GM18907 (cell line): ENCODE measurements around the gene SH3TC1.

Source experiments
- ATAC-seq: cut with Tn5 transposase; IDR thresholded peaks from one replicate; pipeline ENCODE4 v1.9.1; 2021; ENCODE audit warnings: mild to moderate bottlenecking, moderate library complexity; ENCODE audit not compliant: unreplicated experiment

SH3TC1 gene

GRCh38 chr4:8258552-8259212 lies 59.6 kb downstream of the SH3TC1 start:
- ATAC-seq, result no peak

DNA sequence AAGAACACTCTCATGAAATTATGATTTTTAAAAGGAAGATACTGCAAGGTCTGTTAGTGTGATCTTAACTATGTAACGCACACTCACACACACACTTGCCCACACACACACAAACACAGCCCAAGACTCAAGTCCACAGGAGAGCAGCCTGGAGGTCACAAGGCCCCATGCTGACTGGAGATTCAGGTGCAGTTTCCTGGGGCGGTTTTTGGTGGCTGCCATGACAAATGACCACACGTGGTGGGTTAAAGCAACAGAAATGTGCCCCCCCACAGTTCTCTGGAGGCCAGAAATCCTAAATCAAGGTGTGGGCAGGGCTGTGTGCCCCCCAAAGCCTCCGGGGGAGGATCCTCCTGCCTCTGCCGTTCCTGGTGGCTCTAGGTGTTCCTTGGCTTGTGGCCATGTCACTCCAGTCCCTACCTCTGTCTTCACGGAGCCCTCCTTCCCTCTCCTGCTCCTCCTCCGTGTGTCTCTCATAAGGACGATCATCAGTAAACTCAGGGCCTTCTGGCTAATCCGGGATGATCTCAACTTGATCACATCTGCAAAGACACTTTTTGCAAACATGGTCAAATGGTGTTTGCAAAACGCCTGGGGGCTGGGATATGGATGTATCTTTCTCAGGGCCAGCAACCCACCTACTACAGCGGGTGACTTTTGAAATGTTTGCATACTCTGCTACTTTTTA lies 60.8 kb downstream of the SH3TC1 start:
- ATAC-seq, result no peak

DNA sequence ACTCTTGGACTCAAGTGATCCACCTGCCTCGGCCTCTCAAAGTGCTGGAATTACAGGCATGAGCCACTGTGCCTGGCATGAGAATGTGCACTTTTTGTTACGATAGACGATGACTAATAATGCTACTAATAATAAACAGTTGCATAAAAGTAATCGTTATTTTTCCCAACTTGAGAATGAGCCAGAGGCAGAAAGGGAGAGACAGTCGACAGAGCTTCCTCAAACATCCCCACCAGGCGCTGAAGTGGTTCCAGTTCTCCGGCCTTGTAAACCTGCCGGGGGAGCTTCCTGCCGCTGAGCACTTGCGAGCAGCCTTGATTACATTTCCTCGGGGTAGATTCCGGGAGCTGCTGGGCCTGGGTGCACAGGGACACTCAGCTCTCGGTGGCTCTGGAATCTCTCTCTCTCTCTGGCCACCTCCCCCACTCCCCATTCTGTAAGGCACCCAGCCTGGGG lies 61.6 kb downstream of the SH3TC1 start:
- no peak for ATAC-seq

GRCh38 chr4:8261851-8262535 lies 62.9 kb downstream of the SH3TC1 start:
- ATAC-seq, result no peak

DNA sequence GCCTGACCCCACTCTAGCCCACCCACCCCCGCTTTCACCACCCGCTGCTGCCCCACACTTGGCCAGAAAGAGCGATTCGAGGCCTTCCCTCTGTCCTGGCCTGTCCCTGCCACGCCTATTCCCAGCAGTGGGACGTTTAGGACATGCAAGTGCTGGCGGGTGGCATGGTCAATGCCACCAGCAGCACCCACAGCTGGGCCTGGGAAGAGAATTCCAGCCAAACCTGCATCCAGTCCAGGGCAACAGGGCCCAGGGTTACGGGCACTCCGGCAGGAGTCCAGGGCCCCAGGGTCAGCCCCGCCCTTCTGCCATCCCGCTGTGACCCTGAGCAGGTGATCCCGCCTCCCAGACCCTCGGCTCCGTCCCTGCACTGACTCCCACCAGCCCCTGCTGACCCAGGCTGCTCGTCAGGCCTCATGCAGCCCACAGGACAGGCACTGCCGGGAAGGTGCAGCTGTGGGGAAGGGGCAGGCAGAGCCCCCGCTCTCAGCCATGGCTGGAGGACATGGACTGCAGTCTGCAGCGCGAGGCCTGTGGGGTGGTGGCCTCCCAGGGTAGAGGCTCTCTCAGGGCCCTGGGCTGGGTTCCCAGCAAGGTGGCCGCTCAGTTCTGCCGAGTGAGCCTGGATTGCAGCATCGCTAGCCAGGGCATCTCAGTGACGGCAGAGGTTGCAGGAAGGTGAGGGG lies 63.7 kb downstream of the SH3TC1 start:
- no peak for ATAC-seq

- no peak for ATAC-seq
Measured at GRCh38 chr4:8263397-8263796, 64.3 kb downstream of the SH3TC1 start.

DNA sequence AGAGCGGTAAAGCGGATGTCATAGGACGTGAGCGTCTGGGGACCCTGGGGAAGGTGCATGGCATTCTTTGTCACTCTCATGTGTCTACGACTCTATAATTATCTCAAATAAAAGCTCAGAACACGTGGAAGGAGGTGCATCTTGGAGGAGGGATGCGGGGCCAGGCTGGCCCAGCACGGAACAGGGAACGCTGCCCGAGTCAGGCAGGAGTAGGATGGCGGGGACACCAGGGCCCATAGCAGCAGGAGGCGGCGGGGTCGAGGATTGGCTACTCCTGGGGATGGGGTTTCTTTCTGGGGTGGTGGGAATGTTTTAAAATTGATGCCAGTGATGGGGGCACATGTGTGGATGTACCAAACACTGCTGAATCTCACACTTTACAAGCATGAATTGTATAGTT lies 65.0 kb downstream of the SH3TC1 start:
- no peak for ATAC-seq

- ATAC-seq, result no peak
Measured at GRCh38 chr4:8265171-8265929, 66.3 kb downstream of the SH3TC1 start.

DNA sequence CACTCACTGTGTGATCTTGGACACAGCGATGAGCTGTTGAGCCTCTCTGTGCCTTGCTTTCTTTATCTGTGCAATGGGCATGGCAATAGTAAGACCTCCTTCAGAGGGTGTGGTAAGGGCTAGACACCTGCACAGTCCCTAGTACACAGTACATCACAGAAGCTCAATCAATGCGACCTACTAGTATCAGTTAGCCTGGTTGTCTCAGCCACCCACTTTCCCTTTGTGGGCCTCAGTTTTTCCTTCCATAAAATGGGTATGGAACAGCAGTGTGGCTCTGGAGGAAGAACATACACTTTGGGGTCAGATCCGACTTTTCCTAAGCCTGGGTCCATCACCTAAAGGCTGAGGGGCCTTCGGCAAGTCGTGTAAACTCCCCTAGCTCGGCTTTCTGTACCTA lies 67.0 kb downstream of the SH3TC1 start:
- ATAC-seq, result no peak

- no peak for ATAC-seq
Measured at GRCh38 chr4:8266508-8266907, 67.4 kb downstream of the SH3TC1 start.

DNA sequence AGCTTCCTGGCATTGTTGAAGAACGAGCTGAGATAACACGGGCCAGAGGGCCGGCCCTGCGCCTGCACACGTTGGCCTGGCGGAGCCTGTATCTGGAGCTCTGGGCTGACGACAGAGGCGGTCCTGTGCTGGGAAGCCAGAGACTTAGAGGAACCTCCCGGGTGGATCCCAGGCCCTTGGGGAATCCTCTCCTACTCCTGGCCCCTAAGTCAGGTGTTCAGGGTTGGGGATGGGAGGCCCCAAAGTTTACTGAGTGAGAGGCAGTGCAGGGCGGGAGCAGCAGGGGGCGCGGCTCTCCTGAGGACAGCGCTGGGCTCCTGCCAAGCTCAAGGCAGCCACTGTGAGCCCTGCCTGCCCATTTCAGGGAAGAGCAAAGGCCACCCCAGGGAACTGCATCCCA lies 68.0 kb downstream of the SH3TC1 start:
- ATAC-seq, result no peak

GRCh38 chr4:8268211-8268610 lies 69.1 kb downstream of the SH3TC1 start:
- ATAC-seq, result no peak

DNA sequence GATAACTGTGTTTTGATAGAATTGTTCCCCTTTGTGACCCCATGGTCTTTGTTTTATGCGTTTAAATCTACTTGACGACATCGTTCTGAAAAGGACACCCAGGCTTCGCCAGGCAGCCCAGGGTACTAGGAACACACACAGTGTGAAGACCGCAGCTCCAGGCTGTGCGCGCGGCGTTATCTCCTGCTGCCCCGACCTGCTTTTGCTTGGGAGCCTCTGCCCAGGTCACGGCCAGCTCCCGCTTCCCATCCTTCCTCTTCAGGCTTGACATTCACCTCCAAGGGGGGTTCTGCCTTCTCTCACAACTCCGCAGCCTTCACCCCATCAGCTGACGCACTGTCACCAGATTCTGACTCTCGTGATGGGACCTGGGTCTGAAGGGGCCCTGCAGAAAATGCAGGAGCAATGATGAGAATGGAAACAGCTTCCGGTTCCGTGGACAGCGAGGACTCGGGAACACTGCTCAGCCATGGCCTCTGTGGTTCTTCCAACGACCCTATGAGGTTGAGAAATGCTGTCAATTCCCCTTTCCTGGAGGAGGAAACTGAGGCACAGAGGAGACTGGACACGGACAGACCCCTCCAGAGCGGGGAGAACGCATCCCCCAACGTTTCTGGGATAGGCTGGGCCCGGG lies 69.9 kb downstream of the SH3TC1 start:
- no peak for ATAC-seq

DNA sequence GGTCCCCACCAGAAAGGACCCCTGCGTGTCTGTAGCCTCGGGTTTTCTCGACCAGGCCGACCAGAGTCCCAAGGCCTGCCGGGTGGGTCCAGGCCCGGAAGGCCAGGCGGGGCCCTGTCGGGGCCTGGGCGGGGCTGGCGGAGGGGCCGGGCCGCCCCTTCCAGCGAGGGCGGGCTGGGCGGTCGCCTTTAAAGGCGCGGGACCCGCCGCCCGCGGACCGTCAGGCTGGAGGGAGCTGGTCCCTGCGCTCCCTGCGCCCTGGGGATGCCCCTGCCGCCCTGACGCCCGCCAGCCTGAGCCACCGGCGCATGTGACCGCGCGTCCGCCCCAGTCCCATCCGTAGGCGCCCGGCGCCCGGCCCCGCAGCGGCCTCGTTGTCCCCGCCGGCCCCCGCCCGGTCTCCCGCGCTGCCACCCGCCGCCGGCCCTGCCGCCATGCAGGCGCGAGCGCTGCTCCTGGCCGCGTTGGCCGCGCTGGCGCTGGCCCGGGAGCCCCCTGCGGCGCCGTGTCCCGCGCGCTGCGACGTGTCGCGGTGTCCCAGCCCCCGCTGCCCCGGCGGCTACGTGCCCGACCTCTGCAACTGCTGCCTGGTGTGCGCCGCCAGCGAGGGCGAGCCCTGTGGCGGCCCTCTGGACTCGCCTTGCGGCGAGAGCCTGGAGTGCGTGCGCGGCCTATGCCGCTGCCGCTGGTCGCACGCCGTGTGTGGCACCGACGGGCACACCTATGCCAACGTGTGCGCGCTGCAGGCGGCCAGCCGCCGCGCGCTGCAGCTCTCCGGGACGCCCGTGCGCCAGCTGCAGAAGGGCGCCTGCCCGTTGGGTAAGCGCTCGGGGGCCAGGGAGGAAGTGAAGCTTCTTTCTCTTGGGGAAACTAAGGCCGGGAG lies 70.7 kb downstream of the SH3TC1 start, which contains the start of gene HTRA3:
HTRA3 (plus strand) TSS at position 220 of the 883 bp plus-strand sequence; CDS start at position 435, 215 bp downstream.
- no peak for ATAC-seq

DNA sequence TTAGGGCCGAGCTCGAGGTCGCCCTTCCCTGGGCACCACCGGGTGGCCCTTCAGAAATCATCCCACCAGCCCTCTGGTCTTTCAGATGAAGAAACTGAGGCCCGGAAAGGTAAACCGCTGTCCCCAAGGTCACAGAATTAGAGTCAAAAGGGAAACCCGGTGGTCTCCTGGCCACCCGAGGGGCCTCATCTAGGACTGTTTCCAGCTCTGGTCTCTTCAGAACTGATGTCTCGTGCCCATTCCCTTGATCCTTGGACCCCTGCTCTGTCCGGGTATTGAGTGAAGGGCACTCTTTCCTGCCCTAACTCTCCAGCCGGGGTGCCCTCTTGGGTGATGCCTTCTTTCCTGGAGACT lies 71.3 kb downstream of the SH3TC1 start:
- no peak for ATAC-seq

DNA sequence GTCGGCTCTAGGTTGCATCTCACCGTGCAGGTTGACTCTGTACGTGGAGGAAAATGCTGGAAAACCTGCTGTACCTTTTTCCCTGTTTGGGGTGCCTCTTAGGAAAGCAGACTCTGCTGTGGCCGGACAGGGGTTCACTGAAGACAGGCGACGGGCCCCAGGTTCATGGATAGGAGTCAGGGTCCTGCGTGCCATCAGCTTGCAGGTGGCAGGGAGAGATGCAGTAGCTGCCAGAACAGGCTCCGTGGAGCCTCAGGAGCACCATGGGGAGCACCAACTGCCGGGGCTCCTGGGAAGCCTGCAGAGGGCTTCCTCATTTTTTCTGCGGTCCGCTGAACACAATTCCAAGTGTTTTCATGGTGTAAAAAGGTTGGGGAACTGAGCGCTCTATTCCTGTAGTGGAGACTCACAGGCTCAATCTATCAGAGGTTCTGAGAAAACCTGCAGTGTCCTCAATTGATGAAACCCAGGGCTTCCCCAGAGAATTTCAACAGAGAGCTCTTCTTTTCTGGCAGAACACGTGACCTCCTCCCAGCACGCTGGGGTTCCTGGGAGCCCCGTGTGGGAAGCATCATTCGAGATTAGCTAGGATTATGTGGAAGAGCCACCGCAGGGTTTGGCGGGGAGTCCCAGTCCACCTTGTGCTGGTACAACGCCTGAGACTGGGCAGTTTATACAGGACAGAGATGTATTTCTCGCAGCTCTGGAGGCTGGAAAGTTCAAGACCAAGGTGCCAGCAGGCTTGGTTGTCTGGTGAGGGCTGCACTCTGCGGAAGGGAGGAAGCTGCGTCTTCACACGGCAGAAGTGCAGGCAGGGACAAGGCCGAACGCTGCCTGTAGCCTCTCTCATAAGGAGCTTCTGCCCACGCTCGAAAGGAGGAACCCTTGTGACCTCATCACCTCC lies 72.1 kb downstream of the SH3TC1 start:
- no peak for ATAC-seq

- ATAC-seq, result no peak
Measured at GRCh38 chr4:8271821-8272220, 72.7 kb downstream of the SH3TC1 start.
